Tibial nerve (tissue), 3 donors: Measurements from ENCODE around the gene PRRC2B.

ENCODE experiments used
- CTCF ChIP-seq, 5 experiments: fragments of 200-600 bp in 3 of 5; fragments of 450-650 bp in 2 of 5; sonication (generic) in 3 of 5; IDR thresholded peaks; one replicate each; pipeline ENCODE4 v1.5.1; 2016 to 2019; ENCODE audit warnings: antibody characterized with exemption in 5 of 5, mild to moderate bottlenecking in 3 of 5, moderate library complexity in 2 of 5
- POLR2A ChIP-seq, 2 donors: fragments of 450-650 bp; IDR thresholded peaks; one replicate each; pipeline ENCODE4 v1.6.1; 2017; ENCODE audit warnings: antibody characterized with exemption in 2 of 2, mild to moderate bottlenecking in 2 of 2, moderate library complexity in 2 of 2

- TF ChIP-seq POLR2A (IDR thresholded peaks at IDR 0.05) (no peak), CTCF (IDR thresholded peaks at IDR 0.05) (no peak)
Measured at GRCh38 chr9:131382850-131383729, 10.8 kb upstream of the PRRC2B start.
